Endometrium (tissue), 2 donors: ENCODE data around the gene SLC6A11.

ENCODE experiments used
- FAIRE-seq: peaks from 2 replicates; lab custom pipeline; 2012; peaks lifted over from hg19 to GRCh38; lab: Jason Lieb, UNC
- donor health status: control.
- donor health status: control.

The SLC6A11 gene

DNA sequence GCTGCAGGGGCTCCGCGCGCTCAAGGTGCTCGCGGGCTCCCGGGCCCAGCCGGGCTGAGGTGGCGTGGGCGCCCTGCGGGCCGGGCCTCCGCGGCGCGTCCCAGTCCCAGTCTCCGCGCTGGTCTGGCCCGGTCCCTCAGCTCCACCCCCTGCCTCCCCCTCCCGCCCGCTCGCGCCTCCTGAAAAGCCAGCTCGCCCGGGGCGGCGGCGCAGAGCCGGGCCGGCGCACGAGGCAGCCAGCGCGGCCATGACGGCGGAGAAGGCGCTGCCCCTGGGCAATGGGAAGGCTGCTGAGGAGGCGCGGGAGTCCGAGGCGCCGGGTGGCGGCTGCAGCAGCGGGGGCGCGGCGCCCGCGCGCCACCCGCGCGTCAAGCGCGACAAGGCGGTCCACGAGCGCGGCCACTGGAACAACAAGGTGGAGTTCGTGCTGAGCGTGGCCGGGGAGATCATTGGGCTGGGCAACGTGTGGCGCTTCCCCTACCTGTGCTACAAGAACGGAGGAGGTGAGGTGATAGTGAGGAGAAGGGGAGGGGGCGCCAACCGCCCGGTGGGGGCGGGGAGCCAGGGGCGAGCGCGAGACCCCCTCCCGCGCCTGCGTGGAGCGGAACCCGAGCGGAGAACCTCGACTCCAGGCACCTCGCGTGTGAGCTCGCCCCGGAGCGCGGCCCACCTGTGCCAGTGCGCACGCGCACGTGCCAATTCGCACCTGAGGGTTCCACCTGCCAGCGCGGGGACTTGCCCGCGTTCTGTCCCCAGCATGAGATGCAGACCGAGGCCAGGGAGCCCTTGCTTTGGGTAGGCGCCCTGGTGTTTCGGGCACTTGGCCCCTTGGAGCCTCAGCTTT is at the start of gene SLC6A11:
Gene SLC6A11 (plus strand): TSS at position 210 of the 844 bp plus-strand sequence. CDS start 38 bp downstream, at position 248.
- no peak for FAIRE-seq

DNA sequence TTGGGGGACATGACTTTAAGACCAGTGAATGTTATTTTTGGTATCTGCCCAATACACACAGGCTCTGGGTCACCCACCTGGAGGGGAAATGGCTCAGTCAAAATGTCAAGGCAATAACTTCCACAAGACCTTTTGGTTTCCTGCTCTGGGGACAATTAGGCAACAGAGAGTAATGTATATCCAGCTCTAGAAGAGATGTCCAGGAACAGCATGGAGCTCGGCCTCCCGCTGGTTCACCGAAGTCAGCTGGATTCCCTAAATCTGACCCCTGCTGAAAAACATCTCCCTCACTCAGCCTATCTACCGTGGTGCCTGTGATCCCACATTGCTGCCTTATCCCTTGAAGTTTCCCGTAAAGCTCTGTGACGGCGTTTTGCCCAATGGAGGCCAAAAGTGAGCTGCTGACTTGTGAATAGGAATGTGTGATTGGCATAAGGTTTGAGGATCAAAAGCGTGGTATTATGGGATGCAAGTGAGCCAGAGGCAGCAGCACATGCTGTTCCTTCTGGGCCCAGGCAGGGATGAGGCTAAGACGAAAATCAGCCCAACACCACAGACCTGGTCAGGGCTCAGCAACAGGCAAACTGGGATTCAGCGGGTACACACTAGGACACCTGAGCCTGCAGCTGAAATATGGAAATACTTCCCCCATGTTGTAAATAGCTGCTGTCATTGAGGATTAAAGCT is 47.2 kb upstream of the SLC6A11 start:
- FAIRE-seq = no peak

DNA sequence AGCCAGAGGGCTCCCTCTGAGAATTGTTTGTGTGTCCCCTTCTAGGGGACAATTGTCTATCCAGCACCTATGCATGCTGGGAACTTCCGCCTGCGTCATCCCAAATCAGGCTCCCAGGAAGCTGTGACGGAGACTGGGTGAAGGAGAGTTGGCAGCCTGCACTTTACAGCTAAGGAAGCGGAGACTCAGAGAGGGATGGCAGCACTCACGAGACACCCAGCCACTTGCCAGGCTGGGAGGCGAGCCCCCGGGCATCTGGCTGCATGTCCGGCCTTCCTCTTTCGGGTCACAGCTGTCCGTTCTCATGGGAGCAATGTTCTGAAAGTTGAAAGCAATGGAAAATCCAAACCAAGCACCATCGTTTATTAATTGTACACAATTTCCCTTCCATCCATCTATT is 45.5 kb upstream of the SLC6A11 start:
- FAIRE-seq = no peak

DNA sequence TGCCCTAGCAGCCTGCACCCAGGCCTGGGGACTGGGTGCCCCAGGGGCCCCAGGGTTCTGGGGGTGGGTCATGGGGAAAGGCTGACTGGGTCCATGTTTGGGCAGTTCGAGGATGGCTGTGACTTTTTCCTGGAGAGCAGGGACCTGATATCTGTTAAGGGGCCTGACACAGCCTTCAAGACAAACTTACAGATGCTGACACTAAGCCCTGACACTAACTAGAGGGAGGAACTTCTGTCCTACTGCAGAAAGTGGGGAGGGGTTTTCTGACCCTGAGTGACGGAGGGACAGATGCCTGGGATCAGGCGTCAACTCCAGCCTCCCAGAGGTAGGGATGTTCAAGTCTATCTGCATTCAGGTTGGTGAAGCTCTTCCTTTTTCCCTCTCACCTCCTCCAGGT is 45.0 kb upstream of the SLC6A11 start:
- no peak for FAIRE-seq

DNA sequence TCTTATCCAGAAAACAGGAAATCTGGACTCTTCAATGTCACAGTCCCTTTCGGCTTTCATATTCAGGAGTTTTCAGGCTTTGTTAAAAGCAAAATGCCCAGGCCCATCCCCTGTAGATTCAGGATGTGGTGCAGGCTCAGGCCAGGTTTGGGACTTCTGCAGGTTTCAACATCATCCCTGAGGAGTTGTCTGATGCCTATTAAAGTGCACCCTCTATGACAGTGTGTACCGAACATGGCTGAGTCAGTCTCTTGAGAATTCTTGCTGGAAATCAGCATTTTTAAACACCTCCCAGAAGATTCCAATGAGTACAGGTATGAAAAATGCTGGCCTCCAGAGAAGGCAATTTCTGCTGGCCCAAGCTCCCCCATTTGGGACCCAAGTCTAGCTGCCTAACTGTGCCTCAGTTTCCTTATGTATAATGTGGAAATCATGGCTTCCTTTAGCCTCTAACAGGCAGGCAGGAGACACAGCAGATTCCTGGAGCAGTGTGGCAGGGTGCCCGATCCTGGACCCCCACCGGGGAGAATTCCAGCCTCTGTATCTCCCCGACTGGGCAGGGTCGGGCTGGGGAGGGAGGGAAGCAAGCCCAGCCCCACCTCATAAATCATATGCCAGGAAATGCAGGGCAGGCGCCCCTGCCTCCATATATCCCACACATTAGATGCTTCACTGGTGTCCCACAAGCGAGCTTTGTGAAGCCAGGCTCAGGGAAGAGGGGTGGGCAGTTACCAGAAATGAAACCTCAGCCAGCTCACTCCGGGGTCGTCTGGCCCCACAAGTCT is 44.4 kb upstream of the SLC6A11 start:
- FAIRE-seq = no peak

DNA sequence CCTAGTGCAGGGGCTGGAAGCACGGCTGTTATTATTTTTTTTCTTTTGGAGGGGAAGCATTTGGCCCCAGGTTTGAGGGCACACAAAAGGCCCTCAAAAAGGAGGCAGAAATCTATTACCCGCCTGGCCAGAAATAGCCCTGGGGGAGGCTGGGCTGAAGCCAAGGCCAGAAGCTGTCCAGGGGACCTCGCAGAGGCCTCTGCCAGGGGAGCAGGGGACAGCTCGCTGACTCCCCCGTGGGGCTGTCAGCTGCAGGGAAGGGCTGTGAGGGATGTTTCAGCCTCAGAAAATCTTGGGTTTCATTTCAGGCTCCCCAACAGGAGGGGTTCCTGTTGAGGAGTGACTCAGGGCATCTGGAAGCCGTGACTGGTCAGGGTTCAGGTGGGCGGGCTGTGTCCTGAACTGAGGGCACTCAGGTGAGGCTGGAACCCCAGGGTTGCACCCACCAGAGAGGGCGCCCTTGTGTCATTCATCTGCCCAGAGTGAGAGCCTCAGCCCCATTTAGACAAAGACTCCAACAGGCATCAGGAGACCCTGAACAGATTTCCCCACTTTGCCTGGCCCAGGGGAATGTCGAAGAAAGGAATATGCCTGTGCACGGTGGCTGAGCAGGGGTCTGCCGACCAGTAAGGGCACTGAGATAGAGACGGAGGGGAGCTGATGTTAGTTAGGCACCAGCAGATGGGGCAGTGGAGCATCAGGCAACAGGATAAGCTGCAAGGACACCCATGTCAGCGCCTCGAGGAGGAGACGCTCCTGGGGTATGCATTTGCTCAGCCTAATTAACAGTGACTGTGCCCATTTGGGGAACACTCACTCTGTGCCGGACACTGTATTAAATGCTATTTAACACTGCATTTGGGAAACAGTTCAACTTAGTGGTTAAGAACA is 43.5 kb upstream of the SLC6A11 start:
- no peak for FAIRE-seq

DNA sequence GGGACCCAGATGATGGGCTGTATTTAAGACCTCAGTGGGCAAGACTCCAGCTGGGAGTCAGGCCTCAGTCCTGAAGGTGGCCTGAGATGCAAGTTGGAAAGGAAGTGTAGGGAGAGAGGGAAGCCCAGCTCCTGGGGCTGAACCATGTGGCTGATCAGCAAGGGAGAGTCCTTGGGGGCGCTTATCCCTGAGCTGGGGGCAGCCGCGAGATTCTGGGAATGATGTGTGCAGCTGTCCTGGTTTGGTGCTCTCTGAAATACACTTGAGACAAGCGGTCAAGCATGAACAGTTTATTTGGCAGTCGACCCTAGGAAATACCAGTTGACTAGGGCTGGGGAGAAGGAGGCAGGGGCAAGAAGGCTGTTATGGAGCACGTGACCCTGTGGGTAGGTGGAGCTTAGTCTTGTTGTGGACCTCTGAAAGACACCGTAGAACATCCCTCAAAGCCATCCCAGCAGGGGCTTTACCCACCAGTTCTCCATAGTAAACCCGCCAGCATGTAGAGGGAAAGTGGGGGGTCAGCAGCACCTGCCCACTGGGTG is 41.8 kb upstream of the SLC6A11 start:
- no peak for FAIRE-seq

DNA sequence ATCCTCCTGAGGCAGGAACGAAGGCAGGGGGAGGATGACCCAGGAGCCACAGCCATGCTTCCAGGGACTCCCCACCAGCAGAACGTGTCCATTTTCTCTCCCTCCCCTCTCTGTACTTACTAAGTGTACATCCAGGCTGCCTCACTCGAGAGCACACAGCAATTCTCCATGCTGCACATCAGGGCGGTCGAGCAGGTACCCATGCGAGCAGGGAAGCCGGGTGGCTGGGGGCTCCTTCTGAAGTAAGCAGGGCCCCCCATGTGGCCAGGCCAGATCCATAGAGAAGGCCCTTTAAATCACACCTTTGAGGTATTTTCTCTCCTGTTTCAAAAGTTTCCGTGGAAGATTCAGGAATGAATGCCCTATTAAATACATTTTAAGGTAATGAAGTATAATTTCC is 41.2 kb upstream of the SLC6A11 start:
- no peak for FAIRE-seq

DNA sequence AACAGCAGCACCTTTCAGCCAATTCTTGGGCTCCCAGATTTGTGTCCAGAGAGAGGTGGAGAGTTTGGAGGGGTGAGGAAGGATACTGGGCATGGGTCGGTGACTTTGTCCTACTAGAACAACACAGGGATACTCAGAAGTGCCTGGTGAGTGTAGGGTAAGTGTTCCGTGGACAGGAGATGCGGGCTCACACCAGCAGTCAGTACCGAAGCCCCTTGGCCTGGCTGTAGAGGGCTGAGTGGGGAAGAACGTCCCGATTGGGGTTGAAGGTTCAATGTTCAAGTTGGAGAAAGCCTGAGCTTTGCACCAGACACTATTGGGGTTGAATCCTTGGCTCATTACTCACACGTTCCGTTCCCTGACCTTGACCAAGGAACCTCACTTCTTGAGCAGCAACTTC is 40.8 kb upstream of the SLC6A11 start:
- no peak for FAIRE-seq

DNA sequence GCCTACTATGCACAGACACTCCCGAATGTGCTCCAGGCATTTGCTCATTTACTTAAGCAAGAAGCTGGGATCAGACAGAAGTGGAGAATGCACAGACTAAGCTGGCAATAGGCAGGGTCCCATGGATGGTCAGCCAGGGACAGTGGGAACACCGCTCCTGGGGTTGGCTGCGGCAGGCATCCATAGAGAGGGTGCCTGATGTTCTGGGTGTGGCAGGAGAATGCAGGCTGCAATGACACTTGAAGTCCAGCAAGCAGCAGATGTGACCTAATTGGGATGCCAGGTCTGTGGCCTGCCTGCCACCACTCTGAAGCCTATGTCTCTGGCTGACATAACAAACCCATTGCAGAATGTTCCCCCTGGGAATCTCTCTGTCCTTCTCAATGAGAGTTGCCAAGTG is 40.2 kb upstream of the SLC6A11 start:
- FAIRE-seq = no peak

DNA sequence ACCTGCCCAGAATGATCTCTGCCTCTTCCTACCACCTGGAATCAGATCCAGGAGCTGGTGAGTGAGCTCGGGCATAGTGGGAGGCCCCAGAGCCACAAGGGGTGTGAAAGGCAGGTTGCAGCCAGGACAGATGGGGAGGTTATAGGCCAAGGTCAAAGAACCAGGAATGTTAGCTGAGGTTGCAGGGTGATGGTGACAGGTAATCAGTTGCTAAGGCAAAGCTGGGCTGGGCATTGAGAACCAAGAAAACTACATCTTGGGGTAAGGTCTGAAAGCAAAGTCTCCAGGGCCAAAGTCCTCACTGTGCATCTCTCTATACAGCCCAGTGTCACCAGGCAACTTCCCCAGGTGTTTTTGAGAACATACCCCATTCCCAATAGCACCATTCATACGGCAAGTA is 38.4 kb upstream of the SLC6A11 start:
- FAIRE-seq = no peak

DNA sequence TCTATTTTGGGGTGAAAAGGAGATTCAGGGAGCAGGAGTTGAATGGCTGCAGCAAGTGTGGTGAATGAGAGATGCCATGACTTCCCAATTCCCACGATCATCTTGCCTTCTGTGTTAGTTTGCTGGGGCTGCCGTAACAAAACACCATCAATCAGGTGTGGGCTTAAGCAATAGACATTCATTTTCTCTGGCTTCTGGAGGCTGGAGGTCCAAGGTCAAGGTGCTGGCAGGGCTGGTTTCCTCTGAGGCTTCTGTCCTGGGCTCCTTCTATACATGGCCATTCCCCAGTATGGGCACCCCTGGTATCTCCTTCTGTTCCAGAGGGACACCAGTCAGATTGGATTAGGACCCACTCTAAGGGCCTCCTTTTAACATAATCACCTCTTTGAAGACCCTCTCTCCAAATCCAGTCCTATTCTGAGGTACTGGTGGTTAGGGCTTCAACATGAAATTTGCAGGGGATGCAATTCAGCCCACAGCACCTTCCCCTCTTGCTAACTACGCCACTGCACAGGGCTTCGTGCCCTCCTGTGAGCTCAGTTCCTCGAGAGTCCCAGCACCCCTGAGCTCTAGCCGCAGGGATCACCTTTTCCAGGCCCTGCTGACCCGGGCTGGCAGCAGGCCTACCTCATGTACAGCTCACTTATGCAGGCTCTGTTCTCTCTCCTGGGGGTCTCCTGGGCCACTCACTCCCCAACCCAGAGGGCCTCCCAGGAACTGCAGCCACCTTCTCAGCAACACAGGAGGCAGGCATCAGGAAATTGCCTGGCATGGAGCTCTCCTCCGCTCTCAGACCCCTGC is 37.3 kb upstream of the SLC6A11 start:
- no peak for FAIRE-seq

DNA sequence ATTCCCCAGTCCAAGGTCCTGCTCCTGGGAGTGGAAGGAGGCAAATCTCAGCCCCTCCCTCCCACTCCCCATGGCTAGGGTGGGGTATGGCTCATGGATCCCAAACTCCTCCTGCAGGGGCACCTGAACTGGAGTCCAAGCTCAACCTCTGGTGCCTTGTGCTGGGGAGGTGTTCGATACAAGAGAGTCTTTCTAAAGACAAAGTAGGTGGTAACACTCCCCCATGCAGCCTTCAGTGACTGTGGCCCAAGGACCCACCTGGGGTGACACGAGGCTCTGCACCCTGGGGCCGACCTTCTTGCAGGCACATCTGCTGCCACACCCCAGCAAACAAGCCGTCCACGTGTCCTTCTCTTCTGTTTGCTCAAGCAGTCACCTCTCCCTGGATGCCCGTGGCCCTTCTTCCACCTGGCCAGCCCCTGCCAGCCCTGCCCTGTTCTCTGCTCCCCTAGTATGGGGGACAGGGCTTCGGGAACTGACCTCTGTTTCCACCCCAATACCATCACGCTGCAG is 36.7 kb upstream of the SLC6A11 start:
- FAIRE-seq = no peak

DNA sequence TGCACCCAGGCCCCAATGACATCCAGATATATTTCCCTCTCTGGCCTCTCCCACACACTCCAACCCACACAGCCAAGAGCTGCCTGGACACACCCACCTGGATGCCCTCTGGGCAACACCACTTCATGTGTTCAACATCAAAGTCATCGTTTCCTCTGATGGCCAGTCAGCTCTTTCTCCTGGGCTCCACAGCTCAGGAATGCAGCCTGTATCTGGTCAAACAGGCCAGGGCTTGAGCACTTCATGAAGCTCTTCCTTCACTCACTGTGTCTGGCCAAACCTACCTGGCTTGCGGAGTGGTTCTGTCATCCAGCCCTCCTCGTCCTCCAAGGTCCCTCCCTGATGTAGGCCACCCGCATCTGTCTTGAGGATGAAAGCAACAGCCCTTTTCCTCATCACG is 35.8 kb upstream of the SLC6A11 start:
- no peak for FAIRE-seq

DNA sequence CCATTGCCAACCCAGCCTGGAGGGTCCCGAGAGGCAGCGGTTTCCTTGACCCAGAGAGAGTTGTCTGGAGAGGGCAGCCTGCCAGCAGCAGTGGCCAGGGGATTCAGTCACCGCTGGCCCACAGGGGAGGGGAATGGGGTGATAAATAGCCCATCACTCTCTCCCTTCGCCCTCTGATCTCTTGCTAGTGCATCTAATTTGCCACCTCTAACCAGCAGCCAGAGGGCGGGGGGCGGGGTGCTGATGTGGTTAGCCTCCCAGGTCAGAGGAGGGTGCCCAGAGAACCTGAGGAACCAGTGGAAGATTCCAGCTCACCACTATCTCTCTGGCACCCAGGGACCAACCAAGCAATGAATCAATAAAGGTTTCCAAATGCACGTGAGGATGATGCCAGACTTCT is 35.1 kb upstream of the SLC6A11 start:
- no peak for FAIRE-seq

DNA sequence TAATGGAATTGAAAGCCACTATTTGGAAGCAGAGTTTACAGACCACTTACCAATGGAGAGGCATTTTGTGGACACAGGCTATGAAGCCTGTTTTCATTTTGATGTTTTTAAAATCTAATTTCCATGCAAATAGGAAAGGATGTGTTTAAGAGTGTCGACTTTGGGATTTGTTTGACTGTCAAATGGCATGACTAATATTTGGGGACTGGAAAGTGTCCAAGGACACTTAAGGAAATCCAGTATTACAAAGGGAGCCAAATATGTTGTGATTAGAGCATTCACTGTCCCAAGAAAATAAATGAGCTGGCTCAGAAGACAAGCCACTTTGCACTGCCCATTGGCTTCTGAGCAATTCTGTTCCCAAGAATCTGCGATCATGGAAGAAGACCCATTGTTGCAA is 34.0 kb upstream of the SLC6A11 start:
- no peak for FAIRE-seq

DNA sequence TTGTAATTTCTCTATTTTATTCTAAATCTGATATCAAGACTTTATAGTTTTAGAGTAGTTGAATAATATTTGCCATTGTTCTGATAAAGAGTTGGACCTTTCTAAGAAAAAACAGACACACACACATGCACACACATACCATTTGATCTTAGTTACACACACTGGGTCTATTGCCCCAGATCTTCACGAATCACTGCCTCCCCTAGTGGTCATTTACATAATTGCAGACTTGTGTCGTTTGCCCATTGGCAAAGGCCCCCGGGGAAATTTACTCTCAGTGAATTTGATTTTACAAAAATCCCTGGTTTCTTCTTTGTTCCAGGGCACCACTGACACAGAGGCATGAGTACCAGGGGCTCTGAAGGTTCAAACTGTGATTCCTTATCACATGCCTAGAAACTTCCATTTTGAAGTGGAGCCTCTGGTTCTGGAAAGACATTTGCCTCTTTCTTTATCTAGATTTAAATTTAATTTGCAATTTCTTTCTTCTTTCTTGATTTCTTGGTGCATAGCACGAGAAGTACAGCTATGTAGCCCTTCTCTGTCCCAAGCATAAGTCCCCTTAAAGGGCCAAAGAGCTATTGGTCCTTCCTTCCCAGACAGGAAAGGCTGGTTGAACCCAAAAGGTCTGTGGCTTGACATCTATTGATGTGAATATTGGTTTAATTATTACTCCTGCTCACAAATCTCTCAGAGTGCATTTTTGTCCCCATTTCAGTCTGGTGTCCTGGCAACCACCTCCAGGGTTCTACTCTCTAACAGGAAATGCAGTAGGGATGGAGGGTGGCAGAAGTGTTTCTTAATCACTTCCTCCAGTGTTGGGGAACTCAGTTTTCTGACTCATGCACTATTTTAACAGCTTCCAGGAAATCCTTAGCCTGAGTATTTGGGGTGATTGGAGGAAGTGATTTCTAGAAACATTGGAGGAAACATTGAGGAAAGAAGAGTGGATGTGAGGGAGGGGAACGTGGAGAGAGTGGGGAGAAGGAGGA is 32.4 kb upstream of the SLC6A11 start:
- no peak for FAIRE-seq

DNA sequence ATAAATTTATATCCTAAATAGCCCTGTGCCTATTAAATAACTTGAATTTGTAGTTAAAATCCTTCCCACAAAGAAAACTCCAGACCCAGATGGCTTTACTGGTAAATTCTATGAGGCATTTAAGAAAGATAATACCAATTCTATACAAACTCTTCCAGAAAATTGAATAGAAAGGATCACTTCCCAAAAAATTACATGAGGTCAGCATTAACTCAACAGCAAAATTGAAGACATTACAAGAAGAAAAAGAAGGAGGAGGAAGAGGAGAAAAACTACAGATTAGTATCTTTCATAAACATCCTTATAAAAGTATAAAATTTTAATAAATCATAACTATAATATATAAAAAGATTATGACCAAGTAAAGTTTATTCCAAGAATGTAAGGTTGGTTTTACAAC is 29.4 kb upstream of the SLC6A11 start:
- no peak for FAIRE-seq

DNA sequence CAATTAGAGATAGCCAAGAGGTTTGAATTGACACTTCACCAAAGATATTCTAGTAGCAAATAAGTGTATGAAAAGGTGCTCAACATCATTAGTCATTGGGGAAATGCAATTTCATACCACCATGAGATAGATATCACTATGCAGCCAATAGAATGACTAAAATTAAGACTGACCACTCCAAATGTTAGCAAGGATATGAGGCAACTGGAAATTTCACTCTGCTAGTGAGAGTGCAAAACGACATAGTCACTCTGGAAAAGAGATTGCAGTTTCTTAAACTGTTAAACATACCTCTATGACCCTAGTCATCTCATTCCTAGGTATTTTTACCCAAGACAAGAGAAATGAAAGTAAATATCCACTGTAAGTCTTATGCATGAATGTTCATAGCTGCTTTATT is 27.6 kb upstream of the SLC6A11 start:
- FAIRE-seq = no peak
